Sciatic nerve (tissue), 2 donors: ENCODE data around the gene SLC25A26. TPM values are rescaled to one million over a fixed set of nuclear protein-coding genes. Genes with fewer than 3 reads are reported as not detected.

Experiments used
- ATAC-seq: fragments of 200-7000 bp; cut with Tn5 transposase; one replicate; pipeline ENCODE4 v1.9.1; 2020; ENCODE audit warnings: mild to moderate bottlenecking, moderate library complexity
- DNase-seq: peaks from one replicate; pipeline ENCODE4 v3.0.0-alpha.2; 2020; ENCODE audit warnings: low spot score
- intact Hi-C: fragments of 100-400 bp; cut with DNase I; formaldehyde crosslinking; loops from one replicate; pipeline ENCODE4 v1.14.2; 2022
- total RNA-seq: library from RNA; stranded (reverse); fragmentation: NEBNext Ultra II Directional; extraction: Animal tissue kit (Norgen Biotek cat#: 25700); gene quantifications from one replicate; pipeline ENCODE4 v1.2.1, GENCODE V29; 2021
- donor health status: DM: no; HTN: no; CAD: no.
- donor health status: DM: no; HTN: no; CAD: no.

Gene SLC25A26
- total RNA-seq, 1 donor from 2014 or later: 16.4 TPM

DNA sequence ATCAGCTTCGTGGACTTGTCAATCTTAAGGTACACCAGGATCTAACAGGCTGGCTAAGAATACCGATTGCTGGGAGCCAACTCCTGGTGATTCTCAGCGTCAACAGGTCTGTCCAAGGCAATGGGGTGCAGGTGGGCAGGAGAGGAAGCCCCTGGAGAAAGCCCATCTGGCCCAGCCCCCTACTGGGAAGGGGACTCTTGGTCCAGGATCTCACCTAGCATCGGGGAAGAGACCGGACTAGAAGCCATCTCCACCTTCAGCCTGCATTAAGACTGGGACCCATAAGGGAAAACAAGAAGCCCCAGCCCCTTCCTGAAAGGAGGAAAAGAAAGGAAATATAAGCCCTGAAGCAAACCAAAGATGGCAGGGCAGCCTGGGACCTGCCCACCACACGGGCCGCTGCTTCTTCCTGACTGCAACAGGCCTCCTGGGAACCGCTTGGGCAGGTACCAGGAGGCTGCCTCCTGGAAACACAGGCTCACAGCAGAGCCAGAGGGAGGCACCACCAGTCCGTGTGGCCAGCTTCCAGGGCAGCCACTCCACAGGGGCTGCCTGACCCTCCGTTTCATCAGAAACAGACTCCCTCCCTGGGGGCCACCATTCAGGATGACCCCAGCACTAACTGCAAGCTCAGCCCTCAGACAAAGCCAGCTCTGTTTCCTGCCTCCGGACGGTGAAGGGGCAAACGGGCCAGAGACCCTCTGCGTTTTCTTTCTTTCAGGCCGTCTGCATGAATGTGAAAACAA, 179.8 kb downstream of the SLC25A26 start:
- DNase-seq (no peak), ATAC-seq (peak; percentile 11)
- intact Hi-C loops: loop anchor here (10.0 kb wide), 1 partner anchor 414 kb away; no protein-coding TSS in a partner anchor

DNA sequence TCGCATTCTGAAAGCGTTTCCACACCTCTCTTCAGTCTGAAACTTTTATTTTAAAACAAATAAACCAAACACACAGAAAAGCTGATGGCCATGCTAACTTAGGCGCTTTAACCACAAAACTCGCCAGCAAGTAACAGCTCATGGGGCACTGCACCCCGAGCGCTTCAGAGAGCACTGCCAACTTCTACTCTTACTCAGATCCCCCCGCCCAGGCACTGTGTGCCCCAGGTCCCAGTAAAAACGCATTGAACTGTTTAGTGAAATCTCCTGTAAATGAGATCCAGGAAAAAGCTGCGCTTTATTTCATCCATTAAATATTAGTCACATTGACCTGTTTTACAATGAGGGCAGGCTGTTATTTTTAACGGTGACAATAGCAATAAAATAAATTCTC, 180.4 kb downstream of the SLC25A26 start:
- ATAC-seq (no peak), DNase-seq (no peak)
- intact Hi-C loops: loop anchor here (10.0 kb wide), 1 partner anchor 414 kb away; no protein-coding TSS in a partner anchor

DNA sequence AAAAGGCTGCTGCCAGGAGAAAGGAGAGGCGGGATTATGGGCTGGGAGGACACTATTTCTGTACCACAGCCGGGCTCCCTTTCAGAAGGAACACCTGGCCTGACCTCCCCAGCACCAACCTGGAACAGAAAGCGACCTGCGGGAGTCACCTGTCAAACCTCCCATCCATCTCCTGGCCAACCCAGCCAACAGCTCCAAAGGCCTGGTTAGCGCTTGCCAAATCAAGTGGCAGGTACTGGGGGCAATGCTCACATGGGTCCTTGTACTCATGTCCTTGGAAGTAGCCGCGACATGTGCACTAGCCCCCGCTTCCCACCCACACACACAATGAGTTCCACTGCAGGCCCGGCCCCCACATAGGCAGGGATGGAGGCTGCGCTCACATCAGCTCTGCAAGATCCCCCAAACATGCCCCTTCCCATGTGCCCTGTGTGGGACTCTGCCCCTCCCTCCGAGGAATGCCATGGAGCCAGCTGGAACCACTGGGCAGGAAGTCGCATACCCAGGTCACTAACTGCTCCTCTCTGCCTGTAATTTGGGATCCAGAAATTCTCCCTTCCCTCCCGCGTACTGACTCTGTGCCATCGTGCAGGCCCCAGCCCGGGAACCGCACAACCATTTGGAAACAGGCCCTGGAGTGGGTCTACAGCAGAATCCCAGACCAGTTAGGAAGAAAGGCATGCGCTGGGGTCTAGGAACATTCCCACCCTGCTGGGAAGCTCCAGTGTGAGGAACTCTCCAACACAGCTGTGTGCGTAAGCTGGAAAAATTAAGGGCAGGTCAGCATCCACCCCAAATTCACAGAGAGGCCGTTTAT, 181.1 kb downstream of the SLC25A26 start:
- no peak for DNase-seq
- peak; percentile 40 for ATAC-seq
- intact Hi-C loops: loop anchor here (10.0 kb wide), 1 partner anchor 413 kb away; no protein-coding TSS in a partner anchor

DNA sequence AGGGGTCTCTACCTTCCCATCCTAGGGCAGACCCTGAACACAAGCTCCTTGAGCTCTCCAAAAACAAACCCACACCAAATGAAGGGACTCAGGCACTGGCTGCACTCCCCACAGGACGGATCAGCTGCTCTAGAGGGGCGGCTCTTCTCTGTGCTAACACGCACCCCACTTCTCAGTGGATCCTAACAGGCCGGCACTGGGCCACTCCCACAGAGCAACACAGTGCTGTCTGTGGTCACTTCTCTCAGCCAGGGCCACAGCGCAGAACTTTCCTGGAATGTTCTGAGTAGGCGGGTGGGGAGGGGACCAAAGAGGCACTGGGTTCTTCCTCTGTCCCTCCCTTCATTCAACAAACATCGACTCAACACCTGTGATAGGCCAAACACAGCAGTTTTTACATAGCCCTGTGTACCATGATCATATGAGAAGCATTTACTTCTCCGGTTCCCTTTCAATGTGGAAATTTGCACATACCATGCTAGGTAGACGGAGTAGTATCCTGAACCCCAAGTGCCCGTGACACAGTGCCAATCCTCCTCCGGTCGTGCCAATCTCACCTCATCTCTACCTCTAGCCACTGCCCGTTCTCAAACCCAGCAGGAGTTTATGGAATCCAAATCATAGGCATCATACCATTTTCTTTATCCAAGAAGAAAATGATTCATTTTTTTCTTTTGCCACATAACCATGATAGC, 181.9 kb downstream of the SLC25A26 start:
- ATAC-seq (peak; percentile 82), DNase-seq (no peak)
- intact Hi-C loops: loop anchor here (10.0 kb wide), 1 partner anchor 412 kb away; no protein-coding TSS in a partner anchor

DNA sequence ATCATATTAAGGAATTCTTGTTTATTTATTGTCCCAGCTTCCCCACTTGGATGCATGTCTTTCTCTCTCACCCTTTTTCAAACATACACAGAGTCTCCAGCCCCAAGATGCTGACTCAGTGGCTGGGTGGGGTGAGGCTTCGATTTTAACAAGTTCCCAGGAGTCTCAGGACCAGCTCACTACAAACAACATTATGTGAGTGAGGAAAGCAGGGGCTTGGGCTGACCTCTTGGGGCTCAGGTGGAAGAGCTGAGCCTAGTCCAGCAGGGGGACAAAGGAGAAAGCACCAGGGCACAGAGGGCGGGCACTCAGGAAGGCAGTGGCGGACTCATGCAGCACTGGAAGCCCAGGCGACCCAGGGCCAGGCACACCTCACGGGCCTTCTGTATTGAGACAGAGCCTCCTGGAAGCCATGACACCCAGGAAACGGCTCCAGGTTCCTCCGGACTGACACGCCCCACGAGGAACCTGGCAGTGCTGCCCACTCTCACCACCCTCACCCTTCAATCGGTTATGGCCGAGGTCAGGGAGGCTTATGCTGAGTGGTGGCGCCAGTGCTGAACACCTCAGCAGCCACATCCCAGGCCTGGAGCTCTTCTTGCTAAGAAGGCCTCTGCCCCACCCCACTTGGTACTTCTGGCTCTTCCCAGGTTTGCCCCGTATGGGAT, 182.7 kb downstream of the SLC25A26 start:
- intact Hi-C loops: loop anchor here (10.0 kb wide), 1 partner anchor 411 kb away; no protein-coding TSS in a partner anchor
- ATAC-seq: no peak
- no peak for DNase-seq

DNA sequence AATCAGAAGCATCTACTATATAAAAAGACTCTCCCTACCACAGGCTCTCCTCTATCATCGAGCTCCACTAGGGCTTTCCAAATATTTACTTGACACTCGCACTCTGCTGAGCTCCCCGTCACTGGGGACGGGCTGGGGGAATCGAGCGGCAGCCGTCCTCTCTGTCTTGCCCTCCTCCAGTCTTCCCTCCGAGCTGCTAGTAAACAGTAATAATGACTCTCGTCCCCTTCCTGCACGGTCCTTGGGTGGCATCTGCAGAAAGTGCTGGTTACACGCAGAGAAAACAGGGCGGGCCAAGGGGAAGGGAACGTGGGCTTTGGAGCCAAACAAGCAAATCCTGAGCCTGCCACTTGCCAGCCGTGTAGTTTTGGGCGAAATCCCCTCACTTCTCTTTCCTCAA, 183.4 kb downstream of the SLC25A26 start:
- no peak for DNase-seq
- intact Hi-C loops: loop anchor here (10.0 kb wide), 1 partner anchor 411 kb away; no protein-coding TSS in a partner anchor
- no peak for ATAC-seq

DNA sequence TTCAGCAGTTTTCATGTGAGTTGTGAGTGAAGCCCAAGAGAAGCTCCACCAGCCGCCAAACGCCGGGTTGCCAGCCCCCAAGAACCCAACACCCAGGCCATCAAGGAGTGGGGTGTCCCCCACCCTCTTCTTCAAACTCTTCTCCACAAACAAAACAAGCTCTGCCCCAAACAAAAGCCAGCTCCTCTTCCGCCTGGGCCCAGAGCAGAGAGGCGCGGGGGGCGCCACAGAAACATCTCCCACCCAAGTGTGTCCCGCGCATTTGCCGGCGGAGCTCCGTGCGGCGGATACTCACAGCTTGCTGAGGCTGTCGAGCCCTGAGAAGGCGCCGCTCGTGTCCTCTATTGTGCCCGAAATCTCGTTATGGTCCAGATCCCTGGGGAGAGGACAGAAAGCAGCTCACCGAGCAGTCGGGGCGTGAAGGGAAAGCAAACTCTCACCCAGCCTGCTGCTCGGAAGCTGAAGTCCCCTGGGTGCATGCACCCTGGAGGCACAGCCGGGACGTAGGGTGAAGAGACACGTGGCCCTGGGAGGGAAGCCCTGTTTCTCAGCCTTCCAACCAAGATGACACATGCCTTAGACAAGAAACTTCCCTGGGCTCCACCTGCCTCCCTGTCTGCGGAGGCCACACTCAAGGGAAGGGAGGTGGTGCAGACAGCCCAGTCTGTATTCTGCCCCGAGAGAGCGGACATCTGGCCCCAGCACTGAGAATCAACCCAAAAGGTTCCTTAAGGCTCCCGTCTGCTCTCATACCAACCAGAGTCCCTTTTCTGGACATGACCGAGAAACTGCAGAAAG, 184.3 kb downstream of the SLC25A26 start:
- ATAC-seq: no peak
- no peak for DNase-seq
- intact Hi-C loops: loop anchor here (10.0 kb wide), 1 partner anchor 410 kb away; no protein-coding TSS in a partner anchor

DNA sequence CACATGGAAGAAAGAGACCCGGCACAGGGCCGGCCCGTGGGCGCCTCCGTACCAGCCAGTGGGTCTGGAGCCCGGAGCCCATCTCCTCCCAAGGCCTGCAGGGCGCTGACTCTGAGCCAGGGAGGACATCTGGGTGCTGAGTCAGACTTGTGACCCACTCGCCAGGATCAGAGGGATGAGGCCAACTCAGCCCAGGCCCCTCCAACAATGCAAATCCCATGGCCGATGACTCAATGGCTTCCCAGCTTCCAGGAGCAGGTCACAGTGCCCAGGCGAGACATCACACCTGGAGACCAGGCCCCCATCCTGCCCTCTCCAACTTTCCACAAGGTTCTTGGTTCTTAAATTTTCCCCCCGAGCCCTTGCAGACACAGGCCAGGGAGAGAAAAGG, 184.9 kb downstream of the SLC25A26 start:
- ATAC-seq (no peak), DNase-seq (no peak)
- intact Hi-C loops: loop anchor here (10.0 kb wide), 1 partner anchor 409 kb away; no protein-coding TSS in a partner anchor

DNA sequence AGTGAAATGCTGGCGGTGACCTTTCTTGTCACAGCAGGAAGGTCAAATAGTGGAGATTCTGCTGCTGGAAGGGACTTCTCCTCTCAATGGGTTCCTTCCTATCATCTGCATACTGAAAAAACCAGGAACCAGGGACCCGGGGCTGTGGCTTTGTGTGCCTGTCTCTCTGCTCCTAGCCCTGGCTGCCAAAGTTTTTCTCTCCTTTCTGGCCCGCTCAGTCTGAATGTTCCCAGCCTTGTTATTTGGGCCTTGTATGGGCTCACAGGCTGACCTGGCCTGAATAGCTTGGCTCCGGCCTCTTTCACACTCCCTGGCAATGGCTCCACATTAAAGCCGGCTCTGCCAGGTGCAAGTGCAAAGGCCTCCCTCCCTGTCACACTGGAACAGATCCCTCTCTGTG, 185.4 kb downstream of the SLC25A26 start:
- intact Hi-C loops: loop anchor here (10.0 kb wide), 1 partner anchor 409 kb away; no protein-coding TSS in a partner anchor
- ATAC-seq: peak; percentile 20
- no peak for DNase-seq

DNA sequence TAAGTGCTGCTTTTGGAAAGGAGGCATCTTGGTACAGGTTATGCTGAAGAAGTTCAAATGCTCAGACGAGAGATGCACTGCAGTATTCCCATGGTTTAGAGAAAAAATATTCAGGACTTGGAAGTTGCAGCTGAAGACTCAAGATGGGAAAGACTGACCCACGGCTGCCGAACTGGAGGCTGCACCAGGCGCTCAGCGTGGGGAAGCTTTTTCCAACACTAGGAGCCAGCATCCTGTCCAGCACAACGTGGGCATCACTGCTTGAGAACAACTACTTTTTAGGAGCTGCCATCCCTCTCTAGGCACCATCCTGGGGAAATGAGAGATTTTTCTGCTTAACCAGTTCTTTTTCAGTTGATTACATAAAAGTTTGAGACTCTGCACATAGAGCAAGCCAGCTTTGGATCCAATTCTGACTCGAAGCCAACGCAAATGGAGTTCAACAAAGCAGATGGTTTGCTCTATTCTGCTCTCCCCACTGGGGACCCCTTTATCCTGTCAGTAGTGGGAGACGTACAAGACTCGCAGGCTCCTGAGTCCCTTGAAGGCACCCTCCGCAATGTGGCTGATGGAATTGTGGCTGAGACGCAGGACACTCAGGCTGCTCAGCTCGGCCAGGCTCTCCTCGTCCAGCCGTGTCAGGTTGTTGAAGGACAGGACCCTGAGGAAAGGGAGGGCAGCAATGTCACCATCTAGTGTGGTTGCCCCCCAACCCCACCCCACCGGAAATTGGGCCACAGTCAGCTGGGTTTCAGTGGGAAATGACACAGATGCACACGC, 186.2 kb downstream of the SLC25A26 start:
- intact Hi-C loops: loop anchor here (10.0 kb wide), 1 partner anchor 408 kb away; no protein-coding TSS in a partner anchor
- no peak for DNase-seq
- no peak for ATAC-seq

DNA sequence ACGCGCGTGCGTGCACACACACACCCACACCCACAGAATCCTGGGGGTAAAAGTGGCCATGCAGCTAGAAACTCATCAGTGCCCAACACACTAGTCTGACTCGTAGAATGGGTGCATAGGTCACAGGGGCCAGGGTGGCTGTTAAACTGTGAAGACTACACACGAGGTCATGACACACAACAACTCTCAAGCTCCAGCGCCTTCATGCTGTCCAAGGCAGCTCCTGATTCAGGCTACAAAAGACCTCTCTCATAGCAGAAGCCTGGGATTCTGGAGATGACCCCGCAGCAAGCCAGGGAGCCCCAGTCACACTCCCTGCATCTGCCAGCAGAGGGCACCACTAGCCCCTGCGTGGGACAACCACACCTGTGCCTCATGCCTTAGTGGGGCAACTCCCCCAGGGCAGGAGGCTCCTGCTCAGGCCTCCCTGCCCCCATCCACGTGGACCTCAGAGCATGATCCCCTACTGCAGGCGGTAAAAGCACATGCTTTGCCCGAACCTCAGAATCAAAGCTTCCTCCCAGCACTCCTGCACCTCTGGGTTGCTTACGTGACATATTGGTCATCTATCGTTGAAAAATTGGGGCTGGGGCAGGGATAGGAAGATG, 186.9 kb downstream of the SLC25A26 start:
- intact Hi-C loops: loop anchor here (10.0 kb wide), 1 partner anchor 407 kb away; no protein-coding TSS in a partner anchor
- peak; percentile 87 for DNase-seq
- peak; percentile 81 for ATAC-seq

DNA sequence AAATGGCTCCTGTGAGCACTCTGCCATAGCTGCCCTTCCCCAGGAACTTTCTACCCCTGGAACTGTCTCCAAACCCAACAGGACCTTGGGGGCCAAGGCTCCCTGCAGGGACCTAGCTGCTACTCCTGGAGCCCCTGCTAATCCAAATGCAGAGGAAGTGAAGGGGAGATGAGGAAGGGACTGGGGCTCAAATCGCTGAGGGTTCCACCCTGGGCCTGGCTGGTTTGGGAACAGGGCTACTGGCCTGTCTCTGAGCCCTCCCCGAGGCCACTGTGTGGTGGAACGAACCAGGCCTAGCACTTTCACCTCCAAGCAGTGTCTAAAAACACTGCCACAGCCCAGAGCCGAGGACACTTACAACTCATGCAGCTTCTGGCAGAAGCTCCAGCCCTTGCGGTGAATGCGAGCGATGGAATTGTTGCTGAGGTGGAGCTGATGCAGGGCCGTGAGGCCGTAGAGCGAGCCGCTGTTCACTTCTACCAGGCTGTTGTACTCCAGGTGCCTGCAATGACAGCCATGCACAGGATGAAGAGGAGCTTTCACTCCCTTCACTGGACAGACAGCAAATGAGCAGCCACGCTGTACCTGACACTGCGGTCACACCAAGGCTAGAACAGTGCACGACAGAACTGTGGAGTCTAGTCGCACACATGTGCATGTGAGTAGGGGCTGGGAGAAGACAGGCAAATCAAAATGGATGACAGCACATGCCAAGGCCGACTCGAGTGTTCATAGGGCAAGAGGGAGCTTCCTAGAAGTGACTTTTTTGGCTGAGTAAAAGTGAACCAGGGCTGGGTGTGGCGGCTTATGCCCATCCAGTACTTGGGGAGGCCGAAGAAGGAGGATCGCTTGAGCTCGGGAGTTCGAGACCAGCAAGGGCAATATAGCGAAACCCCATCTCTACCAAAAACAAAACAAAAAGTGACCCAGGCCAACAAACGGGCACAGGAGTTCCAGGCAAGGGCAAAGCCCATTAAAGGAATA, 189.3 kb downstream of the SLC25A26 start:
- intact Hi-C loops: loop anchor here (10.0 kb wide), 1 partner anchor 405 kb away; no protein-coding TSS in a partner anchor
- ATAC-seq (no peak), DNase-seq (no peak)

DNA sequence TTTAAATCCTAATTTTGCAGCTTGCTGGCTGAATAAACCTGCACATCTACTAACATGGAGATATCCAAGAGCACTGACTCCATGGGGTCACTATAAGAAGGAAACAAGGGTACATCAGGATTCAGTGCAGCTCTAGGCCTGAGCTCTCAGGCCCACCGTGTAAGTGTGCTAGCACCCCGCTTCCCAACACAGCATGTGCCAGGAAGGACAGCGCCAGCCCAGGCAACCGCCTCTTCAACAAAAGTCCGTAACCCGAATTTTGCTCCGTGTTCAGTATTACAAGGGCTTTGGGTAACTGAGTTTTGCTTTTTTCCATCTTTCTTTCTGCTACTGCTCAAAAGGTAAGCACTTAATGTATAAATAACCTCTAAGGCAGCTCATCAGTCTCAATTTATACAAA, 190.2 kb downstream of the SLC25A26 start:
- DNase-seq: no peak
- intact Hi-C loops: no loop called here
- no peak for ATAC-seq

DNA sequence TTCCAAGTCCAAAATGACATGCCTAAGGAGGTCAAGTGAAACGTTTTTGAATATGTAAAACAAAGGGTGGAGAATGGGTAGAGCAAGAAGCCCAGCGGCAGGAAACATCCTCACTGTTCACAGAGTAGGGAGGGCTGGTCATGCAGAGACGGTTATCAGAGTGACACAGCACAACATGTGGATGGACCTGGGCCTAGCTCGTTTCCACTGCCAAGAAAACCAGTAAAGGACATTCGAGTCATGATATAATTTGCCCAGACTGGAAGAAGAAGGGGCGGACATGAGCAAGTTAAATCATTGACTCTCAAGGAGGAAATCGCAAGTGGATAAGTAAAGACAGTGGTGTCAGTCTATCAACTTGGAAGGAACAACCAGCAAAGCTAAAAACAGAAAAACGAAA, 190.7 kb downstream of the SLC25A26 start:
- ATAC-seq: no peak
- intact Hi-C loops: no loop called here
- no peak for DNase-seq
